Prostate gland (tissue), 2 donors: ENCODE data around the gene ZNF536.

Experiments
- POLR2A ChIP-seq: fragments of 450-650 bp; IDR thresholded peaks from one replicate; pipeline ENCODE4 v1.6.1; 2016; ENCODE audit warnings: antibody characterized with exemption, mild to moderate bottlenecking
- TF ChIP-seq, protein P1 (sequence below), 4 experiments: fragments of 200-600 bp in 2 of 4; fragments of 450-650 bp in 2 of 4; sonication (generic) in 2 of 4; IDR thresholded peaks; 1 replicate in 3 of 4; 2 replicates in 1 of 4; pipeline ENCODE4 v1.5.1; 2016 to 2019; ENCODE audit warnings: antibody characterized with exemption in 4 of 4, mild to moderate bottlenecking in 2 of 4, moderate library complexity in 2 of 4

GRCh38 chr19:30341611-30342201, 30.5 kb upstream of the ZNF536 start:
- TF ChIP-seq, protein P1, sequence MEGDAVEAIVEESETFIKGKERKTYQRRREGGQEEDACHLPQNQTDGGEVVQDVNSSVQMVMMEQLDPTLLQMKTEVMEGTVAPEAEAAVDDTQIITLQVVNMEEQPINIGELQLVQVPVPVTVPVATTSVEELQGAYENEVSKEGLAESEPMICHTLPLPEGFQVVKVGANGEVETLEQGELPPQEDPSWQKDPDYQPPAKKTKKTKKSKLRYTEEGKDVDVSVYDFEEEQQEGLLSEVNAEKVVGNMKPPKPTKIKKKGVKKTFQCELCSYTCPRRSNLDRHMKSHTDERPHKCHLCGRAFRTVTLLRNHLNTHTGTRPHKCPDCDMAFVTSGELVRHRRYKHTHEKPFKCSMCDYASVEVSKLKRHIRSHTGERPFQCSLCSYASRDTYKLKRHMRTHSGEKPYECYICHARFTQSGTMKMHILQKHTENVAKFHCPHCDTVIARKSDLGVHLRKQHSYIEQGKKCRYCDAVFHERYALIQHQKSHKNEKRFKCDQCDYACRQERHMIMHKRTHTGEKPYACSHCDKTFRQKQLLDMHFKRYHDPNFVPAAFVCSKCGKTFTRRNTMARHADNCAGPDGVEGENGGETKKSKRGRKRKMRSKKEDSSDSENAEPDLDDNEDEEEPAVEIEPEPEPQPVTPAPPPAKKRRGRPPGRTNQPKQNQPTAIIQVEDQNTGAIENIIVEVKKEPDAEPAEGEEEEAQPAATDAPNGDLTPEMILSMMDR (IDR thresholded peaks at IDR 0.05) = no peak
- no peak for TF ChIP-seq POLR2A
